H1 (cell line): ENCODE data around the gene UBAP2L. TPM values are rescaled to one million over a fixed set of nuclear protein-coding genes. Genes with fewer than 3 reads are reported as not detected.
A peak's percentile ranks its signal among the peaks of the same experiment; 100 is the strongest.

Experiments used
- ASH2L ChIP-seq: fragments of 200-600, 300-600 bp; sonication (generic); IDR thresholded peaks from one replicate; pipeline ENCODE4 v1.7.1; 2017; ENCODE audit warnings: low read length
- EGR1 ChIP-seq: IDR thresholded peaks from 2 replicates; pipeline ENCODE4 v1.6.1; 2011; ENCODE audit warnings: low read depth, low read length, borderline replicate concordance
- HDAC2 ChIP-seq, 2 experiments: fragments of 300-600 bp in 1 of 2; sonication (generic) in 1 of 2; IDR thresholded peaks; 2 replicates each; pipeline ENCODE4 v1.6.1; 2011 to 2012; ENCODE audit warnings: low read depth in 2 of 2, low read length in 2 of 2, mild to moderate bottlenecking in 2 of 2, moderate library complexity in 2 of 2, borderline replicate concordance in 1 of 2, inconsistent platforms in 1 of 2
- JUND ChIP-seq: IDR thresholded peaks from 2 replicates; pipeline ENCODE4 v1.6.1; 2011; ENCODE audit warnings: mild to moderate bottlenecking, improper control_type of control experiment, low read length
- POLR2A ChIP-seq, 2 experiments: IDR thresholded peaks; 1 replicate in 1 of 2; 2 replicates in 1 of 2; pipeline ENCODE4 v1.6.1; 2011; ENCODE audit warnings: low read depth in 2 of 2, low read length in 2 of 2, mild to moderate bottlenecking in 2 of 2; ENCODE audit errors: control extremely low read depth in 1 of 2
- TEAD4 ChIP-seq: IDR thresholded peaks from 2 replicates; pipeline ENCODE4 v1.6.1; 2012; ENCODE audit warnings: low read depth, low read length, inconsistent platforms, mixed read lengths
- USF2 ChIP-seq: IDR thresholded peaks from 2 replicates; pipeline ENCODE4 v1.6.1; 2011; ENCODE audit warnings: low read length, improper control_type of control experiment
- polyA plus RNA-seq, 7 experiments: library from polyadenylated mRNA; depleted of rRNA in 3 of 7; stranded (reverse) in 5 of 7; unstranded in 2 of 7; fragments of >200 nt in 5 of 7; fragments of 200-250 nt in 2 of 7; gene quantifications; 1 replicate in 5 of 7; 2 replicates in 1 of 7; 4 replicates in 1 of 7; pipeline versions ENCODE4 v1.2.1 to v1.2.3, GENCODE V29; 2011 to 2013; ENCODE audit warnings: missing spikeins in 2 of 7, mixed read lengths in 2 of 7
- total RNA-seq: library from RNA; stranded (reverse); fragmentation: NEBNext Ultra II Directional; extraction: Animal tissue kit (Norgen Biotek cat#: 25700); gene quantifications from 2 replicates; pipeline ENCODE4 v1.2.1, GENCODE V29; 2021
- TF ChIP-seq, protein P1 (sequence below): fragments of 300-600 bp; sonication (generic); IDR thresholded peaks from 2 replicates; pipeline ENCODE4 v1.7.1; 2012; ENCODE audit warnings: low read length, moderate library complexity, mild to moderate bottlenecking, inconsistent platforms; ENCODE audit not compliant: insufficient replicate concordance

UBAP2L gene
- total and polyA plus RNA-seq, 2 of the 8 experiments (the other 6 are each of a cell fraction or from before 2014, with no cell fraction given), result 254 to 349 TPM

DNA sequence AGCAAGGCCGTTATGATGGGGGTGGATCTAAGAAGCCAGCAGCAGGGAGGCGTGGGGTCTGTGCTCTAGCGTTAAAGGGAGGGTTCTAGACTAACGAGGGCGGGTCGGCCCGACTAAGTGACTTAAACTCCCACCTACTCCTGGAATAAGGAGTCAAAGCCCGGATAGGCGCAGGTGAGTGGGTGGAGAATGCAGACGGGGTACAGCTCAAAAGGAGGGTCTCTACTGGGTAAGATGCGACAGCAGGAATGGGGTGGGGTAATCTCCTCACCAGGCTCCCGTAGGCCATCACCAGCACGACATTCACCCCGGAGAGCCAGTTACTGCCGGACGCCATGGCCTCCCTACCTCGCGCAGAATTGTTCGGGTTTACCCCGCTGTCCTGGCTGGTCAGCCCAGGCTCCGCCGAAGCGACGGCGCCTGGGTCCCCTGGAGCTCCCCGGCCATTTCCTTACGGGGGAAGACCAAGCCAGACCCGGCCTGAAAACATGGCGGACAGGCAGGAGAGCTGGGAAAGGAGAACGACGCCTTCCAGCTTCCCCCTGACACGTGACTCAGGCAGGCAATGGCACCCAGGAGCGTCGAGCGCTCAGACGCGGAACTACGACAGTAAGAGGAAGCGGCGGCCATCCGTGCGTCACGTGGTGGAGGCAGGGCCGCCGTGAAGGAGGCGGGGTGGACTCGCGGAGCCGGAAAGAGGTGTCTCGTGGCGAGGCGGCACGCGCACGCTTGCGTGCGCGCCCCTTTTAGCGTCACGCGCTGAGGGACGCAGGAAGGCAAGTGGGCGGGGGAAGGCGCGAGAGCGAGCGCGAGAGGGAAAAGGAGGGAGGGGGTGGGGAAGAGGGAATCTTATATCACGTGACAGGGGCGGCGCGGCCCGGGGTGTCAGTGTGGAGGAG, at the start of gene UBAP2L (continued):
- TF ChIP-seq, protein P1, sequence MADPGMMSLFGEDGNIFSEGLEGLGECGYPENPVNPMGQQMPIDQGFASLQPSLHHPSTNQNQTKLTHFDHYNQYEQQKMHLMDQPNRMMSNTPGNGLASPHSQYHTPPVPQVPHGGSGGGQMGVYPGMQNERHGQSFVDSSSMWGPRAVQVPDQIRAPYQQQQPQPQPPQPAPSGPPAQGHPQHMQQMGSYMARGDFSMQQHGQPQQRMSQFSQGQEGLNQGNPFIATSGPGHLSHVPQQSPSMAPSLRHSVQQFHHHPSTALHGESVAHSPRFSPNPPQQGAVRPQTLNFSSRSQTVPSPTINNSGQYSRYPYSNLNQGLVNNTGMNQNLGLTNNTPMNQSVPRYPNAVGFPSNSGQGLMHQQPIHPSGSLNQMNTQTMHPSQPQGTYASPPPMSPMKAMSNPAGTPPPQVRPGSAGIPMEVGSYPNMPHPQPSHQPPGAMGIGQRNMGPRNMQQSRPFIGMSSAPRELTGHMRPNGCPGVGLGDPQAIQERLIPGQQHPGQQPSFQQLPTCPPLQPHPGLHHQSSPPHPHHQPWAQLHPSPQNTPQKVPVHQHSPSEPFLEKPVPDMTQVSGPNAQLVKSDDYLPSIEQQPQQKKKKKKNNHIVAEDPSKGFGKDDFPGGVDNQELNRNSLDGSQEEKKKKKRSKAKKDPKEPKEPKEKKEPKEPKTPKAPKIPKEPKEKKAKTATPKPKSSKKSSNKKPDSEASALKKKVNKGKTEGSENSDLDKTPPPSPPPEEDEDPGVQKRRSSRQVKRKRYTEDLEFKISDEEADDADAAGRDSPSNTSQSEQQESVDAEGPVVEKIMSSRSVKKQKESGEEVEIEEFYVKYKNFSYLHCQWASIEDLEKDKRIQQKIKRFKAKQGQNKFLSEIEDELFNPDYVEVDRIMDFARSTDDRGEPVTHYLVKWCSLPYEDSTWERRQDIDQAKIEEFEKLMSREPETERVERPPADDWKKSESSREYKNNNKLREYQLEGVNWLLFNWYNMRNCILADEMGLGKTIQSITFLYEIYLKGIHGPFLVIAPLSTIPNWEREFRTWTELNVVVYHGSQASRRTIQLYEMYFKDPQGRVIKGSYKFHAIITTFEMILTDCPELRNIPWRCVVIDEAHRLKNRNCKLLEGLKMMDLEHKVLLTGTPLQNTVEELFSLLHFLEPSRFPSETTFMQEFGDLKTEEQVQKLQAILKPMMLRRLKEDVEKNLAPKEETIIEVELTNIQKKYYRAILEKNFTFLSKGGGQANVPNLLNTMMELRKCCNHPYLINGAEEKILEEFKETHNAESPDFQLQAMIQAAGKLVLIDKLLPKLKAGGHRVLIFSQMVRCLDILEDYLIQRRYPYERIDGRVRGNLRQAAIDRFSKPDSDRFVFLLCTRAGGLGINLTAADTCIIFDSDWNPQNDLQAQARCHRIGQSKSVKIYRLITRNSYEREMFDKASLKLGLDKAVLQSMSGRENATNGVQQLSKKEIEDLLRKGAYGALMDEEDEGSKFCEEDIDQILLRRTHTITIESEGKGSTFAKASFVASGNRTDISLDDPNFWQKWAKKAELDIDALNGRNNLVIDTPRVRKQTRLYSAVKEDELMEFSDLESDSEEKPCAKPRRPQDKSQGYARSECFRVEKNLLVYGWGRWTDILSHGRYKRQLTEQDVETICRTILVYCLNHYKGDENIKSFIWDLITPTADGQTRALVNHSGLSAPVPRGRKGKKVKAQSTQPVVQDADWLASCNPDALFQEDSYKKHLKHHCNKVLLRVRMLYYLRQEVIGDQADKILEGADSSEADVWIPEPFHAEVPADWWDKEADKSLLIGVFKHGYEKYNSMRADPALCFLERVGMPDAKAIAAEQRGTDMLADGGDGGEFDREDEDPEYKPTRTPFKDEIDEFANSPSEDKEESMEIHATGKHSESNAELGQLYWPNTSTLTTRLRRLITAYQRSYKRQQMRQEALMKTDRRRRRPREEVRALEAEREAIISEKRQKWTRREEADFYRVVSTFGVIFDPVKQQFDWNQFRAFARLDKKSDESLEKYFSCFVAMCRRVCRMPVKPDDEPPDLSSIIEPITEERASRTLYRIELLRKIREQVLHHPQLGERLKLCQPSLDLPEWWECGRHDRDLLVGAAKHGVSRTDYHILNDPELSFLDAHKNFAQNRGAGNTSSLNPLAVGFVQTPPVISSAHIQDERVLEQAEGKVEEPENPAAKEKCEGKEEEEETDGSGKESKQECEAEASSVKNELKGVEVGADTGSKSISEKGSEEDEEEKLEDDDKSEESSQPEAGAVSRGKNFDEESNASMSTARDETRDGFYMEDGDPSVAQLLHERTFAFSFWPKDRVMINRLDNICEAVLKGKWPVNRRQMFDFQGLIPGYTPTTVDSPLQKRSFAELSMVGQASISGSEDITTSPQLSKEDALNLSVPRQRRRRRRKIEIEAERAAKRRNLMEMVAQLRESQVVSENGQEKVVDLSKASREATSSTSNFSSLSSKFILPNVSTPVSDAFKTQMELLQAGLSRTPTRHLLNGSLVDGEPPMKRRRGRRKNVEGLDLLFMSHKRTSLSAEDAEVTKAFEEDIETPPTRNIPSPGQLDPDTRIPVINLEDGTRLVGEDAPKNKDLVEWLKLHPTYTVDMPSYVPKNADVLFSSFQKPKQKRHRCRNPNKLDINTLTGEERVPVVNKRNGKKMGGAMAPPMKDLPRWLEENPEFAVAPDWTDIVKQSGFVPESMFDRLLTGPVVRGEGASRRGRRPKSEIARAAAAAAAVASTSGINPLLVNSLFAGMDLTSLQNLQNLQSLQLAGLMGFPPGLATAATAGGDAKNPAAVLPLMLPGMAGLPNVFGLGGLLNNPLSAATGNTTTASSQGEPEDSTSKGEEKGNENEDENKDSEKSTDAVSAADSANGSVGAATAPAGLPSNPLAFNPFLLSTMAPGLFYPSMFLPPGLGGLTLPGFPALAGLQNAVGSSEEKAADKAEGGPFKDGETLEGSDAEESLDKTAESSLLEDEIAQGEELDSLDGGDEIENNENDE, result no peak
- no peak for TF ChIP-seq ASH2L
- TF ChIP-seq EGR1, result peak; percentile 38; the same call in 1 of the 2 replicates
- TF ChIP-seq POLR2A (IDR thresholded peaks at IDR 0.05; ENCODE audit: control extremely low read depth in 1 of 2, low read depth in 2 of 2, low read length in 2 of 2), result peak; percentile 90 to 97
- TF ChIP-seq USF2, result peak; percentile 98
- TF ChIP-seq HDAC2 (IDR thresholded peaks at IDR 0.05; ENCODE audit: borderline replicate concordance in 1 of 2, low read depth in 2 of 2, low read length in 2 of 2), result peak; percentile 21 to 27; a peak in 2 of 4 replicates
- no peak; the same call in 1 of the 2 replicates for TF ChIP-seq JUND
- TF ChIP-seq TEAD4, result no peak
